ENCODE data around the gene IDH3A.
A peak's percentile ranks its signal among the peaks of the same experiment; 100 is the strongest.

Gene IDH3A

DNA sequence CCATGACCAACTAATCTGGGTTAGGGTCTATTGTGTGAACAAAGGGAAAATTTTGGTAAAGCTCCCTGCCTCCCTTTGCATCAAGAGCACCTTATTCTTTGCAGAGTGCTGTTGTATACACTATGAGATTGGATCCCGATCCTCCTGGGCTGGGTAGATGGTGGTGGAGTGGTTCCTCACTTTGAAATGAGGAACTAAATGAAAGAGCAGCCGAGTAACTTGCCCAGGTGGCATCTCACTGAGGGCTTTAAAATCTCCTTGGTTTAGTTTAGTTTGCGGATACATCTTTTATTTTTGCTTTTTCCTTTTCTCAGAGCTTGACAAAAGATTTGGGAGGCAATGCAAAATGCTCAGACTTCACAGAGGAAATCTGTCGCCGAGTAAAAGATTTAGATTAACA is 19.4 kb downstream of the IDH3A start:
- DNase-seq, result no peak

DNA sequence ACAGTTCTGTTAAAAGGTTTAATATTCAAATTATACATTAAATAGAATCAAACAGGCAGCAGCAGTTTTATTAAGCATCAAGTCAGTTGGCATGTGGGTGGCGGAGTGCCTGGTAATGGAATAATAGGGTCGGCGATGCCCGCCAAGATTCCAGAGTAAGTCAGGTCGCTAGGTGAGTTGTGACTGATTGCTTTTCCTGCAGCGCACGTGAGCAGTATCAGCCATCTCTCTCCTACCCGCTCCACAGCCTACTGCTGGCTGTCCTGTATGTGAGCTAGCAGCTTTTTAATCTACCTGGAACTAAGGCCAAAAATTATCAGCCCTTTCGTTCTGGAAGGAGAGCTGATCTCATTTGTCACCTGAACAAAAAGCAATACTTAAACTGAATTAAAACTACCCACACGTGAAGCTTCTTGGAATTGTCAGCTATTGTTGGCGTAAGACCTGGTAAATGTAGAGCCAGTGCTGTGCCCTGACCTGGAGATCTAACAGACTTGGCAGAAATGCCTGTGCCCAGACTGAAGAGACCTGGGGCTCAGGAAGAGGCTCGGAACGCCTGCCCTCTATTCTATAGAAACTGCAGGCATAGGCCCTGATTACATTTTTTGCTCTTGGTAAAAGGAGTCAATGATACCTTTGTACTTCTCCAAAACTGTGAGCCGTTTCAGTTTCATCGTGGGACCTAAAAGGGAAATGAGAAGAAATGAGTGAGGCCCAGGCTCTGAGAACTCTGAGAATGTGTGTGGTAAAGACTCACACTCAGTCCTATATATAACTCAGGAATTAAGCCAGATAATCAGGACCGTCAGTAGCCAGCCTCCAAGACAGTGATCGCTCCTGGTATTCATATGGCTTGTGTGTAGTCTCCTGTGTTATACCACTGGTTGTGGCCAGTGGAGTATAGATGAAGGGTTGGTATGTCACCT is 21.9 kb downstream of the IDH3A start:
- DNase-seq, result no peak

DNA sequence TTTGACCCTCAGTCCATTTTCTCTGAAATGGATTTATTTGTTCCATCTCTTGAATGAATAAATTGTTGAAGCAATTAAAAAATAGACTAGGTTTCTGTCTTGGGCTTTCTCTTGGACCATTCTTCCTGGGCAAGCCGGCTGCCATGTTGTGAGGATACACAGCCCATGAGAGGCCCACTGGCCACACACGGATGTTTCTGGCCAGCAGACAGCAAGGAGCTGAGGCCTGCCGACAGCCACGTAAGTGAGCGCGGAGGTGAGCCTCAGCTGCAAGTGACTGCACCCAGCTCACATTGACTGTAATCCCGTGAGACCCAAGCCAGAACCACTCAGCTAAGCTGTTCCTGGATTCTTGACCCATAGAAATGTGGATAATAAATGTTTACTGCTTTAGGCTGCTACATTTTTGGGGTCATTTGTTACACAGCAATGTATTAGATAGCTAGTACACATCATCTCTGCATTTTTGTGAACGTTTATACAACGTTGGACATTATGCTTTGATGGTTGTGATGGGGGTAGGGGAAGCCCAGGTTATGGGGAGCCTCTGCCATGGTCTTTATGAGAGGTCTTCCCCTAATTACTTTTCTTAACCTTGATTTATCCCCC is 22.8 kb downstream of the IDH3A start:
- no peak for DNase-seq

DNA sequence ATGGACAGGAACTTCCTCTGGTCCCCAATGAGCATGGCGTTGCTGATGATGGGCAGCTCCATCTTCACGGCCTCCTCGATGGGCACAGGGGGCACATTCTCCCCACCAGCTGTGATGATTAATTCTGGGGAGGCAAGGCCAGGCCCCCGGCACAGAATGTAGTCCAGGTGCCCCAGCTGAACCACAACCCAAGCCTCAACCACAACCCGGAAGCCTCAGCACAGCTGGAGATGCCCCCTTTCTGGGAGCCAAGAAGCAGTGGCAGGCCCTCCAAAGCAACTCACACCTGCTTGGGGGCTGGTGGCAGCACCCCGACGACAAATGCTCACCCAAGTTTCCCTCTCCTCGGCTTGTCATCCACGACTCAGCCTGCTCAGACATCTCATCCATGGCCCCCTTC is 25.2 kb downstream of the IDH3A start:
- no peak for DNase-seq

DNA sequence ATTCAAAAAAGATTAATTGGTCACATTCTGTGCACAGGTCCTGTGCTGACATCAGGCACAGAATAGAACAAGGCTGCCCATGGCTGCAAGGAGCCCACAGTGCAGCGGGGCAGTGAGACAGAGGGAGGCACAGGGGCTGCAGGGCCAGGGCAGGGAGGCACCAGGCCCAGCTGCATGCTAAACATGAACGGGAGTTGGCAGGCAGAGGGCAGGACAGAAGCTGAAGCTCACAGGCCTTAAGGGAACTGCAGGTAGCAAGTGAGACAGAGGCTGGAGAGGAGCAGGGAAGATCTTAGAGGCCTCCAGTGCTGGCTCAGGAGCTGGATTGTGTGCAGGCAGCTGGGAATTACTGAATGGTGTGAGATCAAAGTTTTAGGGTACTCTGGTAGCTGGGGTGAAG is 26.2 kb downstream of the IDH3A start:
- peak; percentile 50 for DNase-seq

DNA sequence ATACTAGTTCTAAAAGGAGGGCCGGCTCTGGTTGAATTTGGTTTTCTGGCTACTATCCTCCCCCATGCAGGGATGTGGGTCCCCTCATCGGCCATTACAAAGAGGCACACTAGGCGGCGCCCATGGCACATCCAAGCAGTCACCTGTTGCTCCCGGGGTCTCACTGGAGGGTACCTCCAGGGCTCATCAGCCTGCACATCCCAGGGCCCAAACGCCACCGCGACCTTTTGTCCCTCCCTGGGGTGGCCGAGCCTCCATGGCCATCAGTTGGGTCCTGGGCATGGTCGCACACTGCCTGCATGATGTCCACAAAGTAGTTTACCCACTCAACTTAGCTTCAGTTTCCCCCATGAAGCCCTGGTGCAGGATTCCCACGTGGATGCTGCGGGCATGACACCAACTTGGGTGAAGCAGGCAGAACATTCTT is 28.3 kb downstream of the IDH3A start:
- DNase-seq, result peak; percentile 79

DNA sequence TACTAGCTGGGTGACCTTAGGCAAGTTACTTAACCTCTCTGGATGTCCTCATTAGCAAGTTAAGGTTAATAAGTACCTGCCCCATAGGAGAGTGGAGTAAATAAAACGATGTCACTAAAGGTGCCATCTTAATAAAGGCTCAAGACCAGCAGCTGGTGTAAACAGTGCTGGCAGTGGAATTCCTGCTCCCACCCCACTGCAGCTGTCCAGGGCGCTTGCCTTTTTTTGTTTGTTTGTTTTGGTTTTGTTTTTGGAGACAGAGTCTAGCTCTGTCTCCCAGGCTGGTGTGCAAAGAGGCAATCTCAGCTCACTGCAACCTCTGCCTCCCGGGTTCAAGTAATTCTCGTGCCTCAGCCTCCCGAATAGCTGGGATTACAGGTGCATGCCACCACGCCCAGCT is 28.9 kb downstream of the IDH3A start:
- DNase-seq, result no peak

DNA sequence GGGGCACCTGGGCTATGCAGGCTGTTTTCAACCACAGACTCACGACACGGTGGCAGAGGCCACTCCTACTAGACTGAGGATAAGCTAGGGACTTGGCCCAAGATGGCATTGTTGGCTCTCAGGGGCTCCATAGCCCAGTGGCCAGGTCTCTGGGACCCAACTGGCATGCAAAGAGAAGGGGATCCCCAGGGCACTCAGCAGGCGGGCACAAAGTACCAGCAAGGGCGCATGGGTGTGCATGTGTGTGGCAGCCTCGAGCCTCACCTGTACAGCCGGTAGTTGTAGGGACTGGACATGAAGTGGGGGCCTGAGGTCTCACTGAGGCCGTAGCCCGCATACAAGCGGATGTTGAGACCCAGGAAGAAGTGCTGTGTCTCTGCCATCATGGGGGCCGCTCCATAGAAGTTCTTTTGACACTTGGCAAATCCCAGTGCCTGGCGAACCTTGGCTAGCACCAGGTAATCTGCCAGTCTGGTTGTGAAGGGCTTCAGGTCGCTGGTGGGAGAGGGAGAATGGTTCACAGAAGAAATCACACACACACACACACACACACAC is 30.2 kb downstream of the IDH3A start:
- DNase-seq, result peak; percentile 51

DNA sequence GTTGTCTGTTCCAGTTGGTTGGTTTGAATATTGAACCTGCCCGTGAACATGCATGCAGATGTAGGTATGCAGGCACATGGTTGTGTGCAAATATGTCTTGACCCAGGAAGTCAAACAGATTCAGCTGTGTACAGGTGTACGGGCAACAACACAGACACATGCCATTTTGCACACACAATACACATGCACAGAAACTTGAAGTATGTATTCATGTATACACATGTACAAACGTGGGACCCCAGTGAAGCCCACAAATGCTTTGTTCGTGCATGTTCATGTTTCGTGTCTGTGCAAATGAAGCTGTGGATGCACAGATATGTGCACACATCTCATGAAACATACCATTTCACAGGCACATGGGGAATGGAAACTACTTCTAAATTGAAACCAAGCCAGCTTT is 30.7 kb downstream of the IDH3A start:
- DNase-seq, result no peak

DNA sequence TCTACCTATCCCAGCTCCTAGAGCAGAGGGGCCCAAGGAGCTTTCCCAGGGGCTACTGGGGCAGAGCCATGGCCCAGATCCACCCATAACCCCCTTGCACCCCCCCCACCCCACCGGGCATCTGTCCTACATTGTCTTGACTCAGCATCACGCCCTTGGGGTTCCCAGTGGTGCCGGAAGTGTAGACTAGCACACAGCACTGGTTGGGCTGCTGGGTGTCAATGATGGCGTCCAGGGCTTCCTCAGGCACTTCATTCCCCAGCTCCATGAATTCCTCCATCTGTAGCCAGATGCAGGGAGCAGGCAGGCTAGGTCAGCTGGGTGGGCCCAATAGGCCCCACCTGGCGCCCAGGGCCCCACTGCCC is 33.2 kb downstream of the IDH3A start:
- DNase-seq, result peak; percentile 45

DNA sequence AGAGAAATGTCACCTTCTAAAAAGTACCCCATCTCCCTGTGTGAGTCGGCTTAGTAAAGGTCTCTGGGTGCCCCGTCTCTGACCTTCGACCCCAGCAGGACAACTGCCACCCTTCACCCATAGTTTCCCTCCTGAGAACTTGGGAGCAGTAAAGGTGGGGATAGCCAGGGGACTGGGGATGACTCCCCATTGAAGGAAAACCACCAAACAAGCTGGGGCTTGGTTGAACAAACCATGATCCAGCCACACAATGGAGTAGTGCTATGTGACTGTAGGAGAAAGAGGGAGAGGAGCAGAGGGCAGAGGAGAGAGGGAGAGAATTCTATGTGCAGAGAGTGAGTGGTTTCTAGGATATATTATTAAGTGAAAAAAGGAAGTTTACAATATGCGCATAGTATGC is 33.7 kb downstream of the IDH3A start:
- DNase-seq, result no peak

DNA sequence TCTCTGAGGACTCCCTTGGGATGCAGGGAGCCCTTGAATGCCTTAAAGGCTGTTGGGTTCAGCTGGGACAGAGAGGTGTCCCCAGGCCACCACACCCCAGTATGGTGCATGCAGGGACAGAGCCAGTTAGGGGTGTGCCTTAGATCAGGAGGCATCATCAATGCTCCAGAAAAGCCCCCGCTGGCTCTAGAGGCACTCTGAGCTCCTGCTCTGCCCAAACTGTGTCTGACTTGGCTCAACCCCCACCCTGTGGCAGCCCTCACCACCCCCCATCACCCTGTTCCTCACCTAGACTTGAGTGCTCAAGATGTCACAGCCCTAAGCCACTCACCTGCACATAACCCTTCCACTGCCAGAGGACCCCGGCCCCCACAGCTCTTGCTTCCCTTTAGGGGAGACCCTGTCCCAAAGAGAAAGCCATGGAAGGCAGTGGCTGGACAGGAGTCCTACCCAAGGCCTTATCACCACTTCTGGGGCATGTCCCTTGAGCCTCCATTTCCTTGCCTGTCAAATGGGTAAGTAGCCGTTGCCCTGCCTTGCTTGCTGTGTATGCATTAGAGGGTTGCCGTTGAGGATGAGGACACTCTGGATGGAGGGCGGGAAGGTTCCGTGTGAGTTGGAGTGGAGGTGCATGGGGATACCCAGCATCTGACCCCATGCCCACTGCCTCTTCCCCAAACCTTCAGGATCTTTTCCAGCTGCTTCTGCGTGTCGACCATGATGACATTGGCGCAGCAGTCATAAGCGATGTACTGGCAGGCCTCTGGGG is 43.8 kb downstream of the IDH3A start:
- DNase-seq, result peak; percentile 47

DNA sequence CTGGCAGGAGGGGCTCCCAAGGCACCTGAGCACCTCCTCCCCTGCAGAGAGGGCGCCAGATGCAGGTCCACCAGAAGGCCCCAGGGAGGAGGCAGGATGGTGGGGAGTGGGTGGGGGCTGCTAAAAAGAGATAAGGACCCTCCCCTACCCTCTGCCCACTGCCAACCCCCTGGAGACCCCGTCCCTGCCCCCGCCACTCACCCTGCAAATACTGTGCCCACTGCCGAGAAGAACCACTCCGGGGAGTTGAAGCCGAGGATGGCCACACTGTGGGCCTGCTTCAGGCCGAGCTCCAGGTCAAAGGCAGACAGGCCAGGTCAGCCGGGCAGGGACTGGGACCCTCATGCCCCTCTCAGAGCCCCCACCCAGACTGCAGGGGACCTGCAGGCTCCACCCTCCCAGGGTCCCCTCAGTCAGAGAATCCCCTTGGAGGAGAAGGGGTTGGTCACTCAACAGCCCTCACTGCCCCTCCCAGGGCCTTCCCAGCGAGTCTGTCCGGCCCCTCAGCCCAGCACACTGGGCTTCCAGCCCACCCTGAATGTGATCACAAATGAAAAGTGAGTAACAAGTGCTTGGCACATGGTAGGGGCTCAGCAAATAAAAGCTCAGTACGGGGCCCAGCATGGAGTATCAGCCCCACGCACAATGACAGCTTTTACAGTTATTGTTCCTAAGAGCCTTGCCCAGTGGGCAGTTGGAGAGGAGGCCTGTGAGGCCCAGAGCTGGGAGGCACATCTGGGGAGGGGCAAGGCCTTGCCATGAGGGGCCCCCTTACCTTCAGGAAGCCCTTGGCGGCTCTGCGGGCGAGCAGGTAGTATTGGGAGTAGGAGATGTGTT is 44.8 kb downstream of the IDH3A start:
- peak; percentile 50 for DNase-seq

DNA sequence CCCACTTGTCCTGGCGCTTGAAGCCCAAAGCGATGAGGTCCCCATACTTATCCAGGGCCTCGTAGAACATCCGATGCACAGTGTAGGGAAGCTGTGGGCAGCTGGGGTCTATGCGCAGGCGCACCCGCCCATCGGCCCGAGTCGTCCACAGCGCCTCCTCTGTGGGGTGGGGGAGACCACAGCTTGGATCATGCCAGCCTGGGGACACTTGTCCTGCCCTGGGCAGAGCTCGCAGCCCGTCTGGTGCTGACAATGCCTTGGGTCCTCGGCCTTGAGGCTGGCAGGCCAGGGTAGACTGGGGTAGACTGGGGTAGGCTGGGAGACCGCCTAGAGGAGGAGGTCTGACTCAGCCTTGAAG is 45.4 kb downstream of the IDH3A start:
- no peak for DNase-seq

DNA sequence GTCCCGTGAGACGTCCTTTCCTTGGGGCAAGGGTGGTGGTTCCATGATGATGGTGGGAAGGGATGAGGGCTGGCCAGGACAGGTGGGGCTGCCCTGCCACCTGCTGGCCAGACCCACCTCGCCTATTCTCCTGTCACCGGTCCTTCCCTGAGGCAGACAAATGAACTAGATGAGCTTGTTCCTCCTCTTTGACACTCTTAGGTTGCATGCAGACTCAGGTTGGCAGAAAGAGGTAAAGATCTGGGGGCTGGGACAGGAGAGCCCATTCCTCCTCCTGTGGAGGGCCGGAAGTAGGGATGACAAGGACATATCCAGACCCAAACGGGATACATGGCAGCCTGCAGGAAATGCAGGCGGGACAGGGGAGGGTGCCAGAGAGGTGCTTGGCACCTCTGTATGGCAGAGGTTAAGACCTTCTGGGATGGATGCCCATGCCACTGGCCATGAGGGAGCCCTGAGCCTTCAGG is 46.6 kb downstream of the IDH3A start:
- DNase-seq, result peak; percentile 71

DNA sequence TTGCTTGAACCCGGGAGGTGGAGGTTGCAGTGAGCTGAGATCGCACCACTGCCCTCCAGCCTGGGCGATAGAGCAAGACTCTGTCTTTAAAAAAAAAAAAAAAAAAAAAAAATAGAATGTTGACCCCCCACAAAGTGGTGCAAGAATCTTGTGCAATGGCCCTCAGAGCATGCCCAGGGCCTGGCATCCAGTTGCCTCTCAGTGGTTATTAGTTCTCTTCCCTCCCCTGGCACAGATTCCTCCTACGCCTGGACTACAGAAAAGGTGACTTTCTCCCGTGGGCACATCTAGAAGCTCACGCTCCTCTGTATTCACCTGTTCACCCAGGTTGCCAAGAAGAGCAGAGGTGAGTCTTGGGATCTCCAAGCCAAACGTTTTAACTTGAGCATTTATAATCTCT is 48.5 kb downstream of the IDH3A start:
- no peak for DNase-seq

DNA sequence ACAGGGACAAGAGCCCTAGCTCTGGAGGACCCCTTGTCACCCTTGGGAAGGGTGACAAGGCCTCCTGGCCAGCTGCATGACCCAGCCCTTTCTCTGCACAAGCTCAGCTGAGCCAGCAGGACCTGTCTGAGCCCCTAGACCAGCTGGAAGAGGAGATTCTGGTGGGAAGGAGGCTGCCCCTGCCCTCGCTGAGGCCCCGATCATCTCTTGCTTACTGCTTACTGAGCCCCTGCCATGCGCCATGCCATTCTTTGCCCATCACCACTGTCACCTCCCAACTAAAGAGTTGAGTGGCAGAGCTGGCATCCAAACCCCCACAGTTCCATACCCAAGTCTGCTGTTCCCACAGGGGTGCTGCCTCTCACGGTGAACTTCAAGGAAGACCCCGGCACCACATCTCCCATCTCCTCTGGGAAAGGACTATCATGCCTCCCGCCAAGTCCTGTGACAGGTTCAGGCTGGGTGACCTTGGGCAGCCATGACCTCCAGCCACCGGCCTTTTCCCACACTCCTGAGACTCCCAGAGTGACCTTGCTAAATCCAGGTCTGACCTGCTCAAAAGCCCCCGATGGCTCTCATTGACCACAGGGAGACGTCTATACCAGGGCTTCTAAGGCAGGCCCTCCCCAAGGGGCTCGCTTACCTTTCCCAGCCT is 51.2 kb downstream of the IDH3A start:
- no peak for DNase-seq

DNA sequence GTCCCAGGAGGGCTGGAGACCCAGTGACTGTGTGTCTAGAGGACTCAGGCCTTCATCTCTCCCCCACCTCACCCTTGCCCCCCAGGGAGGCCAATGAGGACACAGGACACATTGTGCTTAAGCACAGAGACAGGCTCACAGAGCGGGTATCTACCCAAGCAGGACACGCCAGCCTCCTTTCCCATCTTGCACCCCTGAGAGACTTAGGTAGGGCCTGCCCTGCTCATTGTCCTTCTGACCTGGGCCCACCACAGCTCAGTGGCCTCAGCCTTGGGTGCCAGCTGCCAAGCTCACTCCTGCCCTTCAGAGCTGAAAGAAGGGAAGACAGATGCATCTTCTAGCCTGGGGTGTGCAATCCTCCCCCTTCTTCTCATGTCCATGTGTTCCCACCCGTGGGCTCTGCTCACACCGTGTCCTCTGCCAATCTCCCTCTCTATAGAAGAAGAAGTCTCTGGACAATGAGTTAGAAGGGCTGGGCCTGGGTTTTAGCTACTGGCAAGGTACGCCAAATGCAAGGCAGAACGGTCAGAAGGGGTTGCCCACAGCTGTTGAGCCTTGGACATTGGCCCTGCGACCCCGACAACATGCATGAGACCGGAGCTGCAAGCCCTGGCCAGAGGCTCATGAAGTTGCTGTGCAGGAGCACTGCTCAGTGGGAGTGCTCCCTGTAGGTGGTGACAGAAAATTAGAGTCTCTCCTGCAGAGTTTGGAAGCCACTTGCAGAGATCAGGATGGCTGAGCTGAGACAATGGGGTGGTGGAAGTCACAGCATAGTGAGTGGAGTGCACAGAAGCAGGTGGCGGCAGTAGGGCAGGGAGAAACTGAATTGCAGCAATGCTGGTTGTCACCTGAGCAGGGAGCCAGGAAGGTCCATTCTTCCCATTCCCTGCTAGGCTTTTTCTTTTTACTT is 52.4 kb downstream of the IDH3A start:
- DNase-seq, result no peak

DNA sequence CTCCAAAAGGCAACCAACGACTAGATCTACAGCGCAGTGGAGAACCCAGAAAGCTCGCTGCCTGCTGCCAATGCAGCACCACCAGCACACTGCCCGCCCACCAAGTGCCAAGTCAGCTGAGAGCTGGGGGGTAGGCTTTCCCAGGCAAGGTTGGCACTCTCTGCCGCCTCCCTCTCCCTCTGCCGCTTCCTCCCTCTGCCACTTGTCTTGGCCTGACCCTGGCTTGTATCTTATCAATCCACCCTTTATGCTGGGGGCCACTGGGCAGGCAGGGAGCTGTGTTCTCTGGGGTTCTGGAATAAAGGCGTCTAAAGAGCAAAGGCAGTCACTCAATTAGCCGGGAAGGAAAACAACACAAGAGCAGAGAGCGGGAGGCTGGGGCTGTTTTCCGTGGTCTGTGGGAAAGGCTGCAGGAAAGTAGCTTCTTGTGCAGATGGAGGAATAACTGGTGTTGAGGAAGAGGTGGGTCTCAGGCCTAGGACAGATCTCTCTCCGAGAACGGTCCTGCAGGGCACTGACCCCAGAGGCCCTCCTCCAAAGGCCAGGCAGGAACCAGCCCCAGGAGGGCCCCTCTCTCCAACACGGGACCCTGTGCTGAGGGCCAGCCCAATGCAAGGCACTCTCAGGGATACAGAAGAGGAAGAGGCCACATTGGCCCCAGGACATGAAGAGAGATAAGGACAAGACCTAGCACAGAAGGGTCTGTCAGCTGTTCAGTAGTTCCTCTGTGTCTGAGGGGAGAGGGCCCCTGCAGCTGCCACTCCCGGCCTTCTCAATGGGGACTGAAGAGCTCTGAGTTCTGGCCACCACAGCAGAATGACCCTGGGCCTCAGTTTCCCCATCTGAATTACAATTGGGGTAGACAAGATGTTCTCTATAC is 54.4 kb downstream of the IDH3A start:
- DNase-seq, result peak; percentile 52

All from islet precursor cell (in vitro differentiated cells).